Thyroid gland (tissue), 4 donors: Measurements from ENCODE around the gene GLB1L. TPM values are rescaled to one million over a fixed set of nuclear protein-coding genes. Genes with fewer than 3 reads are reported as not detected.

Source experiments
- DNase-seq, 2 donors: peaks; one replicate each; pipeline ENCODE4 v3.0.0-alpha.2; 2019
- H3K27ac ChIP-seq, 3 donors: fragments of 200-600 bp; sonication (generic); 1 replicate in 2 of 3; 2 replicates in 1 of 3; pipeline ENCODE4 v1.5.1; 2016 to 2019; ENCODE audit warnings: mild to moderate bottlenecking in 1 of 3, moderate library complexity in 1 of 3
- H3K27me3 ChIP-seq: fragments of 200-600 bp; sonication (generic); one replicate; pipeline ENCODE4 v1.5.1; 2019
- H3K36me3 ChIP-seq, 2 donors: fragments of 200-600 bp; sonication (generic); one replicate each; pipeline ENCODE4 v1.5.1; 2016 to 2019
- H3K4me1 ChIP-seq, 2 donors: fragments of 200-600 bp; sonication (generic); one replicate each; pipeline ENCODE4 v1.5.1; 2017 to 2019
- H3K4me3 ChIP-seq, 3 donors: fragments of 200-600 bp; sonication (generic); replicated peaks in 1 of 3; 1 replicate in 2 of 3; 2 replicates in 1 of 3; pipeline ENCODE4 v1.5.1; 2016; ENCODE audit warnings: mild to moderate bottlenecking in 1 of 3
- H3K9me3 ChIP-seq: fragments of 200-600 bp; sonication (generic); one replicate; pipeline ENCODE4 v1.5.1; 2017
- POLR2A ChIP-seq, 2 donors: fragments of 450-650 bp; IDR thresholded peaks; one replicate each; pipeline ENCODE4 v1.6.1; 2017; ENCODE audit warnings: antibody characterized with exemption in 2 of 2, mild to moderate bottlenecking in 2 of 2, moderate library complexity in 1 of 2
- WGBS, 2 donors: methylation state at CpG; one replicate each; pipeline ENCODE4 v1.1.5; 2017; 5-methylcytosine and 5-hydroxymethylcytosine counted together
- intact Hi-C: fragments of 100-400 bp; cut with DNase I; formaldehyde crosslinking; loops from one replicate; pipeline ENCODE4 v1.15.1; 2023
- total RNA-seq, 4 donors: library from RNA; depleted of rRNA; stranded (reverse); fragments of >200 nt; gene quantifications; one replicate each; pipeline ENCODE4 v1.2.3, GENCODE V29; 2016
- TF ChIP-seq, protein P1 (sequence below), 6 experiments: fragments of 200-600 bp in 3 of 6; fragments of 450-650 bp in 3 of 6; sonication (generic) in 3 of 6; IDR thresholded peaks; one replicate each; pipeline ENCODE4 v1.5.1; 2016 to 2019; ENCODE audit warnings: antibody characterized with exemption in 6 of 6, mild to moderate bottlenecking in 2 of 6, inconsistent platforms in 1 of 6, moderate library complexity in 1 of 6

The GLB1L gene
- total RNA-seq, 4 donors from 2014 or later: 12.9 to 24.6 (median 14.9) TPM

DNA sequence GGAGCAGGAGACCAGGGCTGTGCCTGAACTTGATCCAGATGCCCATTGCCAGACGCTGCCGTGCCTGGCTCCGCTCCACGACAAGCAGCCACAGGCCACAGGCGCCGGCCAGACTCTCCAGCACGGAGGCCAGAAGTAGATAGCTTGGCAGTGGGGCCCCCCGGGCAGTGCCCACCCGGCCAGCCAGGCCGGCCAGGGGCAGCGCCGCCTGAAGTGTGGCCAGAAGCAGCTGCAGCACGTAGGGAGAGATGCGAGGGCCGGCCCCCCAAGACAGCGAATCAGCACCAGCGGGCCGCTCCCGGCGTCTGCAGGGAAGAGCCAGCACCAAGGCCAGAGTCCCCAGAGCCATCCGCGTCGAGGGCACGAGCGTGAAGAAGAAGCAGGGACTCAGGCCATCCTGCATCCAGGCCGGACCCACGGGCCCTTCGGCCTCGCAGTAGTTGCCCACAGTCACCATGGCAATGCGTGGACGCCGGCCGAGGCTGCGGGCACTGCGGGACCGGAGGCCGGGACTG lies 27.0 kb downstream of the GLB1L start:
- intact Hi-C loops: no loop called here
- WGBS, 2 donors: 0% methylated on average over 15 of the region's 37 CpGs; no CpG with 5 or more reads in 1 of the 2 donors
- H3K4me1 ChIP-seq: peaks cover 22 to 23% of the 10 kb centered on the region in 2 donors

DNA sequence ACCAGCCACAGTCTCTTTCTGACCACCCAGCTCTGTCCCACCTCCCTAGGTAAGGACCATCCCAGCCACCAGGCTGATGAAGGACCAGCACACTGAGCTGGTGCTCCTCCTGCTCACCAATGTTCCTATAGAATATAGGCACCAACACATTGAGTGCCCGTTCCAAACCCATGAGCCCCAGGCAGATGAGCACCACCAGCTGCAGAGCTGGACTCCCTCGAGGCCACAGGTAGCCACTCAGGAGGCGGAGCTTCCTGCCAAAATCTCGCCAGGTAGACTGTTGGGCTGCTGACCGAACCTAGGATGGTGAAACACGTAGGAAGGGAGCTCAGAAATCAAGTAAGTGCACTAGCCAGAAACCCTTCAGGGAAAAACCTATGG lies 28.7 kb downstream of the GLB1L start:
- Histone ChIP-seq H3K9me3 (no peaks in the 10 kb centered on the region), H3K4me1 (peaks cover 22 to 23% of the 10 kb centered on the region in 2 donors), H3K36me3 (peaks cover 27 to 40% of the 10 kb centered on the region in 2 donors), H3K27ac (peak overlapping the region in 1 of 3 donors; percentile 97), H3K27me3 (no peaks in the 10 kb centered on the region), H3K4me3 (no peak overlapping the region)
- intact Hi-C loops: no loop called here
- no peak for TF ChIP-seq POLR2A (IDR thresholded peaks at IDR 0.05)
- TF ChIP-seq, protein P1, sequence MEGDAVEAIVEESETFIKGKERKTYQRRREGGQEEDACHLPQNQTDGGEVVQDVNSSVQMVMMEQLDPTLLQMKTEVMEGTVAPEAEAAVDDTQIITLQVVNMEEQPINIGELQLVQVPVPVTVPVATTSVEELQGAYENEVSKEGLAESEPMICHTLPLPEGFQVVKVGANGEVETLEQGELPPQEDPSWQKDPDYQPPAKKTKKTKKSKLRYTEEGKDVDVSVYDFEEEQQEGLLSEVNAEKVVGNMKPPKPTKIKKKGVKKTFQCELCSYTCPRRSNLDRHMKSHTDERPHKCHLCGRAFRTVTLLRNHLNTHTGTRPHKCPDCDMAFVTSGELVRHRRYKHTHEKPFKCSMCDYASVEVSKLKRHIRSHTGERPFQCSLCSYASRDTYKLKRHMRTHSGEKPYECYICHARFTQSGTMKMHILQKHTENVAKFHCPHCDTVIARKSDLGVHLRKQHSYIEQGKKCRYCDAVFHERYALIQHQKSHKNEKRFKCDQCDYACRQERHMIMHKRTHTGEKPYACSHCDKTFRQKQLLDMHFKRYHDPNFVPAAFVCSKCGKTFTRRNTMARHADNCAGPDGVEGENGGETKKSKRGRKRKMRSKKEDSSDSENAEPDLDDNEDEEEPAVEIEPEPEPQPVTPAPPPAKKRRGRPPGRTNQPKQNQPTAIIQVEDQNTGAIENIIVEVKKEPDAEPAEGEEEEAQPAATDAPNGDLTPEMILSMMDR (IDR thresholded peaks at IDR 0.05): no peak
- DNase-seq: no peak
- 88 to 89% methylated on average over 6 of the region's 6 CpGs for WGBS, 2 donors

More for the DNA sequence above, 27.0 kb downstream of the GLB1L start:
- DNase-seq: peak in 1 of 2 donors; percentile 74
- TF ChIP-seq, protein P1 (IDR thresholded peaks at IDR 0.05): no peak
- no peak for TF ChIP-seq POLR2A (IDR thresholded peaks at IDR 0.05)
- Histone ChIP-seq H3K4me3 (peak overlapping the region in 2 of 3 donors; percentile 44 to 57), H3K27me3 (no peaks in the 10 kb centered on the region), H3K9me3 (no peaks in the 10 kb centered on the region), H3K27ac (peak overlapping the region; percentile 73 to 97 (median 89)), H3K36me3 (peaks cover 34 to 45% of the 10 kb centered on the region in 2 donors)

DNA sequence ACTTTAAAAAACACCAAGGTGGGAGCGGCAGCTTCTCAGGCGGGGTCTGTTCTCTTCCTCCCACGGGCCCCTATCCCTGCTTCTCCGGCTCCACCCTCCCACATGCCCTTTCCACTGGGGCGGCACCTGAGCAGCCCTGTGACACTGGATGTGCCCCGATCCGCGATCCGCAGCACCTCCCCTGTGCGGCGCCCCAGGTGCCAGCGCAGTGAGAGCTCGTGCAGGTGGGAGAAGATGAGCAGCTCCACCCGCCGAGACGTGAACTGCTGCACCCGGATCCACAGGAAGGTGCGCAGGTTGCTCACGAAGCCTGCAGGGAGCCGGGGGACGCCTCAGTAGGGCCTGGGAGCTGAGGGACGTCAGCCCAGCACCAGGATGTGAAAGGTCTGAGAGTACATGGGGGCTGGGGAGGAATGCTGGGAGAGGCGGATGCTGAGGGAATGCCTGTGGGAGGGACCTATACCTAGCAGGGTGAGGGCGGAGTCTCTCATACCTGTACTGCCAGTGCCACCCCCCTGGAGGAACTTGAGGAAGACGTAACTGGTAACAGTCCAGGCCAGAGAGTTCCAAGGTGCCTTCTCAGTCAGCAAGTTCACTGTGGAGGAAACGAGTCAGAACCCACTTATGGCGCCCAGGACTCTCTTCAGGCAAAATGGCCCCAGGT lies 29.2 kb downstream of the GLB1L start:
- TF ChIP-seq, protein P1 (IDR thresholded peaks at IDR 0.05): no peak
- no peak for TF ChIP-seq POLR2A (IDR thresholded peaks at IDR 0.05)
- H3K36me3 ChIP-seq: peaks cover 21 to 35% of the 10 kb centered on the region in 2 donors
- intact Hi-C loops: no loop called here
- 92 to 94% methylated on average over 27 of the region's 27 CpGs for WGBS, 2 donors
- H3K27ac ChIP-seq: peak overlapping the region in 1 of 3 donors; percentile 97
- H3K9me3 ChIP-seq: no peaks in the 10 kb centered on the region
- H3K4me3 ChIP-seq: no peak overlapping the region
- H3K4me1 ChIP-seq: peaks cover 22 to 23% of the 10 kb centered on the region in 2 donors
- H3K27me3 ChIP-seq: no peaks in the 10 kb centered on the region
- no peak for DNase-seq

DNA sequence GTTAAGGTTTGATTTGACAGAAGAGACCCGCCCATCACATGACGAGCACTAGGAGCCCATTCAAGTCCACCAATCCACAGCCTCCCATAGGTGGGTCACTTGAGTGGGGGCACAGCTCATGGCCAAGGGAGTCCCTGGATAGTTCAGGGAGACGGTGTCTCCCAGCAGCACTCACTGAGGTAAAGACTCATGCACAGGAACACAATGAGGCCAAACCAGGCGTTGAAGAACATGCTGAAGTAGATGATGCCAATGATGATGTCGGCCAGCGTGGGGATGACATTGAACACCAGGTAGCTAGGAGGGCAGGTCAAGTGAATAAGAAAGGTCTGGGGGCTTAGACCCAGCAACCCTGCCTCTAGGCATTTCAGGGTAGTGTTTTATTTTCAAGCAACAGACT lies 30.5 kb downstream of the GLB1L start:
- no peaks in the 10 kb centered on the region for H3K27me3 ChIP-seq
- intact Hi-C loops: loop anchor here (5.0 kb wide), 1 partner anchor 37 kb away; the partner anchor contains the start of genes CNPPD1 and RETREG2
- TF ChIP-seq, protein P1 (IDR thresholded peaks at IDR 0.05): no peak
- TF ChIP-seq POLR2A (IDR thresholded peaks at IDR 0.05): no peak
- WGBS, 2 donors: 94 to 97% methylated on average over 6 of the region's 6 CpGs
- H3K9me3 ChIP-seq: no peaks in the 10 kb centered on the region
- no peak overlapping the region for H3K27ac ChIP-seq
- H3K36me3 ChIP-seq: peaks cover 25 to 42% of the 10 kb centered on the region in 2 donors
- peaks cover 21 to 23% of the 10 kb centered on the region in 2 donors for H3K4me1 ChIP-seq
- DNase-seq: no peak
- H3K4me3 ChIP-seq: no peak overlapping the region

- TF ChIP-seq, protein P1 (IDR thresholded peaks at IDR 0.05): no peak
- no peak for TF ChIP-seq POLR2A (IDR thresholded peaks at IDR 0.05)
- H3K27me3 ChIP-seq: no peaks in the 10 kb centered on the region
- peaks cover 17% of the 10 kb centered on the region in 2 donors for H3K4me1 ChIP-seq
- no peak overlapping the region for H3K4me3 ChIP-seq
- H3K9me3 ChIP-seq: no peaks in the 10 kb centered on the region
- H3K27ac ChIP-seq: peak overlapping the region in 1 of 3 donors; percentile 0
- H3K36me3 ChIP-seq: peaks cover 27 to 49% of the 10 kb centered on the region in 2 donors
- 95 to 97% methylated on average over 15 of the region's 15 CpGs for WGBS, 2 donors
- intact Hi-C loops: loop anchor here (5.0 kb wide), 1 partner anchor 37 kb away; the partner anchor contains the start of genes CNPPD1 and RETREG2
- no peak for DNase-seq
Observed at GRCh38 chr2:219214141-219214540, 31.1 kb downstream of the GLB1L start.
